ENCODE measurements around the gene SERPIND1.

The SERPIND1 gene

DNA sequence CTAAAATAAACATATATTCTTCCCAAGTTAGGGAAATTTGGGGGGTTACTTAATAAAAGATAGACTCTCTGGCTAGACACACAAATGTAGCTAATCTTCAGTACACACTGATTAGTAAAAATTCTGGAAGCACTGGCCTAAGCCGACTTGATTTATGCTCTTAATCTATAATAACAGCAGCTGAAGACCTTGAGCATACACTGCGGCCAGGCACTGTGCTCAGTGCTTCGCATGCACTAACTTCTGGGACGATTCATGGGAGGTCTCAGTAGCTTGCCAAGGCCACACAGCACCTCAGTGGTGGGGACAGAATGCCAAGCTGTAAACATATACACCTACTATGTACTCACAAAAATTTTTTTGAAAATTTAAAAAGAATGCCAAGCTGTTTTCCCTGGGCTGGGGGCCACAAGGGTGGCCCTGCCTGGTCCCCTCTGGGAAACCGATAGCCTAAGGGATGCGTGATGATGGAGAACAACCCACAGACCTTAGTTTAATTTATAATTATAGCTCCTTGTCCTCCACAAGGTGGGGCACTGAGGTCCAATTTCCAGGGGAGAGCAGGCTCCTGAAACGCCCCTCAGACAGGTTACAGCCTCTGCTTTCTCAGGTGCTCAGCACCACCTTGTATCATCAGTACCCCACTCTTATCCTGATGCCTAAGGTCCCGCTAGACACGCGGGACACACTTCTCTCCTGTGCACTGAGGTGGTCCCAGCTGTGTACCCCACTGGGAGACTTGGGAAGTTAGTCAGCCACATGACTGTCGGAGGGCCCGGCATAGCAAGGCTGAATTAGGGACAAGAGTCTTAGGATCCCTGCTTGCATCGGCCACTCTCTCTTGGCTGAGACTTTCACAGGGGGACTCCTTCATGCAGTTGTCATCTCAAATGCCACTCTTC lies 20.1 kb downstream of the SERPIND1 start:
- no peak for FAIRE-seq

DNA sequence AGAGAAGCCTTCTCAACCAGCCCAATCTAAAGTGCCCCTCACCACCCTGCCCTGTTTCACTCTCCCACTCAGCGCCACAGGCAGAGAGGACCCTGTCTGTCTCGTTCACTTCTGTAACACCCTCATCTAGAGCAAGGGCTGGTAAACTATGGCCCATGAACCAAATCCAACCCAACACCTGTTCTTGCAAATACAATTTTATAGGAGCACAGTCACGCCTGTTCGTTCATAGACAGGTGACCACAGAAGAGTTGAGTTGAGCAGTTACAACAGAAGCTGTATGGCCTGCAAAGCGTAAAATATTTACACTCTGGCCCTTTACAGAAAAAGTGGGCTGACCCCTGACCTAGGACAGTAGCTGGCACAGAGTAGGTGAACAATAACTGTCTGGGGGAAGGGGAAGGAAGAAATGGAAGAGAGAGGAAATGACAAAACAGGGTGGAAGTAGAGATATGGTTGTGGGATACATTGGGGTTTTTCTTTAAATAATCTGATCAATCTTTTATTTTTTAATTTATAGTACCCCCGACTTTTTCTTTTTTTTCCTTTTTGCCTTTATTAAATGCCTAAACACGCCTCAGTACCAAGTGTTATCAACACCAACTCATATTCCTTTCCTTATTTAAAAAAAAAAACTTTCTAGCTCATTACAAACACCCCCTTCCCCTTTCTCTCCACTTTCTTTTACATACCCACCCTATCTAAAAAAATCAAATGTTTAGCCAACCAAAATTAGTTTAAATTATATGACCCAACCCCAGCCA lies 20.9 kb downstream of the SERPIND1 start:
- no peak for FAIRE-seq

DNA sequence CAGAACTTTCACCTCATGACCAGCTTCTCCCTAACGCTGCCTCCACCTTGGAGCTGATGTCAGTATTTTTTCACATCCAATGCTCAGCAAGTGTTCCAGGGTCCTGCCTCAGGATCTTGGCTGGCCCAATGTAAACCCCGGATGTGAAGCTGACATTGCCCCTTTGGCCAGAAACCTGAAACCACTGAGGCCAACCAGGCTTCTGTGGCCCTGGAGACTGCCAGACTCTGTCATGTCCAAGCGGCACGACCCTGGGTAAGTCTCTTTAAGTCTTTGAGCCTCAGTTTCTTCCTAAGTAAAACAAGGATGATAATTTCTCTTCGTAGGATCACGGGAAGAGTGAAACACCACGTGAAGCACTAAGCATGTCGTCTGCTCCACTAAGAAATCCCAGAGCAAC lies 22.8 kb downstream of the SERPIND1 start:
- FAIRE-seq, result no peak

DNA sequence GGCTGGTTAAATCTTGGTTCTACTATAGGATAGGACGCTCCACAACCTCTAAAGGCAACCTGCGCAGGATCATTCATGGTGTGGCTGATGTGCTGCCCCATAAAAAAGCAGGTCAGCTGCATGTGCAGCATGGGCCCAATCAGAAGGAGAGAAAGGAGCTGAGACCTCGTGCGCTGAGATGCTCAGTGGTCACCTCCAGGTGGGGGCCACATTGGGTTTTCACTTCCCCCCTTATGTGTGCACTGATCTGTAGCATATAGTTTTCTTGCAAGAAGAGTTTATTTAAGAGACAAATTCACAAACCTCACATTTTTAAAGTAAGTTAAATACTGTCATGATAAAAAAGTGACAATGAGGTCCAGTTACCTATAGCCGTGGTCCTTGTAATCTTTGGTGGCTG lies 24.3 kb downstream of the SERPIND1 start:
- no peak for FAIRE-seq

DNA sequence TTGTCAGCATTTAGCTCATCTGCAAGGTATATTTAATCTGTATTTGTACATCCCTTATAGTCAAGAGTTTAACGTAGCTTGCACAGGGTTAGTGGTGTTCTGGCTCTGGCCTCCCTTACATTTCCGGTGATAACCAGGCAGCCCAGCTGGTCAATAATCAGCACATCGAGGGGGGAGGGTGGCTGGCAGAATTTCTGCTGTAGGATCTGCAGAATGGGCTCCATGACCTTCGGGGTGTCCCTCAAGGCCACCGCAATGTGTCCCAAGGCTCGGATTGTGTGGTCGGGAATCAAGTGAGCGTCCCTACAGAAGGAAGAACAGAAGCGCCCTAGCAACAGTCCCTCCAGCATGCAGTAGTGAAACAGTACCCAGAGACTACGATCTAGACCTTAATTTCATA lies 25.1 kb downstream of the SERPIND1 start:
- FAIRE-seq, result no peak

DNA sequence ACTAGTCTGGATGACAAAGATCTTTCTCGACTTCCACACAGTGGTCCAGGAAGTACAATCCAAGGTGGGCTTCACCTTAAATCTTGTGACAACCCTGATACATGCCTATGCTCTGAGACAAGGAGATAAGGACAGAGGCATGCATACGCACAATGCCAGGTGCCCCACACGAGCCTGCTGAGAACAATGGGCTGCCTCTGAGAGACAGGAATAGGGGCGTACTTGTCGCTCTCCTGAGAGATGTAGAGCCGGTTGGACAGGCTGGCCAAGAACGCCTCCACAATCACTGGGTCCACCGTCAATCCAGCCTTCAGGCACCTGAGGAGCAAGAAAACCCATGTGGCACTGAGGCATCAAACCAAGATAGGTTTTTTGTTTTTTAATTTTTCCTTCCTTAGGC lies 25.5 kb downstream of the SERPIND1 start:
- no peak for FAIRE-seq

DNA sequence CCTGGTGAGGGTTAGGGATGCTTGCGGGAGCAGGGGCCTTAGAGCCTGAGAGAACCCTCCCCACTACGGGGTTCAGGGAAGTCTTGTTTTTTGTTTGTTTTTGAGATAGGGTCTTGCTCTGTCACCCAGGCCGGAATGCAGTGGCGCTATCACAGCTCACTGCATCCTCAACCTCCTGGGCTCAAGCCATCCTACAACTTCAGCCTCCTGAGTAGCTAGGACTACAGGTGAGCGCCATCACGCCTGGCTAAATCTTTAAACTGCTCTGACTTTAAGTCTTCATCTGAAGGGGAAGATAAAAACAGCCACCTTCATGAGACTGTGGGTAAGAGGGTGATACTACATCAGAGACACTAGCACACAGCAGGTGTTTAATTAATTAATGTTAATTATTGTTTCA lies 28.5 kb downstream of the SERPIND1 start:
- FAIRE-seq, result no peak

DNA sequence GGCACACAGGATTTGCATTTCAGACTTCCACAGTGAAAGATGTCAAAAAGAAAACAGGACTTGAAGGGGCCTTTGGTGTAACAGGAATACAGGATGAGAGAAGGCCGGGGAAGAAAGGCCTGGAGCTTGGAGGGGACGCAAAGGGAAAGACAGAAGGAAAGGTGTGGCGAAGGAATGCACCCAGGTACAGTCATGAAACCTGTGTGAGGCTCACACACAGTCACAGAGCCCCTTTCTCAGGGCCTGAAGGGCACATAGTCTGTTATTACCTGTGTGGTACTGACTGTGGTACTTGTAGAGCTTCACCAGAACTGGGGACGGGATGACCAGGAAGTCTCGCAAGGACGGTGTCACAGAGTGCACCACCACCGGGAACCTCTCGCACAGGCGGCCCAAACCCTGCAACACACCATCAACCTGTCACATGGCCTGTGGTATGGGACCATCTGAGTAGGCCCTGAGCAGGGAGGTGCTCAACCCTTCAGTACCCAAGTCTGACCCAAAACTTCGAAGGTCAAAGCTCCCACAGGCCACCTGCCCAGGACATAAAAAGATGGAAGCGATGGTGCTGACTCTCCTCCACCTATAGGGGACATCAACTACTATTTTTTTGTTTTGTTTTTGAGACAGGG lies 29.1 kb downstream of the SERPIND1 start:
- no peak for FAIRE-seq

DNA sequence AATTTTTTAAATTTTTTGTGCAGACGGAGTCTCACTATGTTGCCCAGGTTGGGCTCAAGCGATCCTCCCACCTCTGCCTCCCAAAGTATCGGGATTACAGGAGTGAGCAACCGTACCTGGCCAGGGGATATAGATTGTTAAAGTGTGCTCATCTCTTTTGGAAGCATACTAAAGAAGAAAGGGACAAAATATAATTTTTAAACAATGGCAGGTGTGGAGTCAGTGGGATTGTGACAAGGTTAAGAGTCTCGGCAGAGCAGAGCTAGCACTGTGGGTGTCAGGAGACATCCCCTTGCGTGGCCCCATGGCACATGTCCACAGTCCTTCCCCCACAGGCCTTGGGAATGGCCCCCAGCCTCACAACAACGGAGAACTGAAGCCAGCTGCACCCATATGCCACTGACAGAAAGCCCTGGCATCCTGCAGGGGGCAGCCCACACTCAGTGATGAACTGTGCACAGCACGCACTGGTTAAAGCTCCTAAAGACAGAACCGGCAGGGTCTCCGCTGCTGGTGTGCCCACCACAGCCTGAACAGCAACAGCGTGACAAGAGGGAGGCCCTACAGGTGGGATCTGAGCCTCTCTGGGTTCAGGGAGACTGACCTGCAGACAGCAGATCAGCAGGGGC lies 29.9 kb downstream of the SERPIND1 start:
- no peak for FAIRE-seq

DNA sequence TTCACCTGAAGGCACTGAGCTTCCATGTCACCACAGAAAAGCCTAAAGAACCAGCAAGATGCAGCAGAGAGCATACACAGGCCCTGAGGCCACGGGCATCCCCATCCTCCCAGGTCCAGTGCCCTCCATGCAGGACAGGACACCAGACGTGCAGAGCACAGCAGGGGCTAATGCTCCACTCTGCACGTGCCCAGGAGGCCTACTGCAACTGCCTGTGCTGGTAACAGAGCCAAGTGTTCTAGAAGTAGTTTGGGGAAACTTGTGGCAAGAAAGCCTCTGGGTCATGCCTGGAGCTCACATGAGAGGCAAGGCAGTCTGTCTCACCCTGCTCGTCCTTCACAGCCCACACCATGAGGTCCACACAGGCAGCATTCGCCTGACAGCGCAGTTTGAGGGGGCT lies 30.7 kb downstream of the SERPIND1 start:
- FAIRE-seq, result no peak

DNA sequence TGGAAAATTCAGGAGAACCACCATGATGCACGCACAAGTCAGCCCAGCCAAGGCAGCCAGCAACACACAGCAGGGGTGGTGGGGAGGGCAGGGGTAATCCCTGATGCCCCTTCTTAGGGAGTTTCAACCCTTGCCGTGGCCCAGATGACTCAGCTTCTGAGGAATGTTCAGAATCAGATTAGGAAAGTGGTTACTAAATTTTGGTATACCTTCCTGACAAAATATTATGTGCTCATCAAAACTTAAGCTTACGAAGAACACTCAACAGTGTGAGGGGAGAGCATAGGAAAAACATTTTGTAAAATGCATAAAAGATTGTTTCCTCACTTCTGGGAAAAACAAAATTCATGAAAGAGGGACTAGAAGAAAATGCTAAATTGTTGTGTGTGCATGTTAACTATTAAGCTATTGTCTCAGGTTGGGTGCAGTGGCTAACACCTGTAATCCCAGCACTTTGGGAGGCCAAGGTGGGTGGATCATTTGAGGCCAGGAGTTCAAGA lies 32.1 kb downstream of the SERPIND1 start:
- FAIRE-seq, result no peak

DNA sequence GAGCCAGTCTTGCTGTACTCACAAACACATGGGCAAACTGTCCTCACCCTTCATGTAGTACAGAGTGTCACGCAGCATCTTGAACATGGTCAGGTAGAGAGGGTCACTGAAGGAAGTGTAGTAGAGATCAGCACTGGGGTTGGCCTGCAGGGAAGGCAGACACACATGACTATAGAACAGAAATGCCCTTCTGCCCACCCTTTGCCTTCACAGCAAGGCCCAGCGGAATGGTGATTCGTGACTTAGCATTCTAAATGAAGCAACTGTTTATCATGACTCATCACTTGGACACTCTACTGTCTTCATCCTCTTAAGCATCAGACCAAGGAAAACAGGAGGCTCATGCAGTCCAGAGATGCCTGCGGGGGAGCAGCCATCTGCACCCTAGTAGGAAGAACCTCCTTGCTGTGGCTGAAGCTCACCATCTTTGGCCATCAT lies 33.4 kb downstream of the SERPIND1 start:
- no peak for FAIRE-seq

DNA sequence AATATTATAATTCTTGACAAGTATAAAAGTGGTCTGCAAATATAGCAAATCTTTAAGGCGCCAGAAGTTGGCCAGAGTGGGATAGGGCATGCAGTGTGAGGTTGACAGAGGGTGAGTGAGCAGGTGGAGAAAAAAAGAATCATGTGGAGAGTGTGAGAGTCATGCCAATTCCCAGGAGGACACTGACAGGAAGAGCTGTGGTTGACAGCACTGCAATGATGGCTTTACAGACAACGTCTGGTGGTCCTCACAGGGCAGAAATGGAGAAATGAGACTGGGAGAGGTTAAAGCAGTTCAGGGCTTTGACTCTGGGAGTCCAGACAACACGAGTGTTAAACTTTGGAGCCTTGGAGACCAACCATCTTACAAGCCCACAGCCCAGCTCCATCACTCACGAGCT lies 34.9 kb downstream of the SERPIND1 start:
- FAIRE-seq, result no peak

DNA sequence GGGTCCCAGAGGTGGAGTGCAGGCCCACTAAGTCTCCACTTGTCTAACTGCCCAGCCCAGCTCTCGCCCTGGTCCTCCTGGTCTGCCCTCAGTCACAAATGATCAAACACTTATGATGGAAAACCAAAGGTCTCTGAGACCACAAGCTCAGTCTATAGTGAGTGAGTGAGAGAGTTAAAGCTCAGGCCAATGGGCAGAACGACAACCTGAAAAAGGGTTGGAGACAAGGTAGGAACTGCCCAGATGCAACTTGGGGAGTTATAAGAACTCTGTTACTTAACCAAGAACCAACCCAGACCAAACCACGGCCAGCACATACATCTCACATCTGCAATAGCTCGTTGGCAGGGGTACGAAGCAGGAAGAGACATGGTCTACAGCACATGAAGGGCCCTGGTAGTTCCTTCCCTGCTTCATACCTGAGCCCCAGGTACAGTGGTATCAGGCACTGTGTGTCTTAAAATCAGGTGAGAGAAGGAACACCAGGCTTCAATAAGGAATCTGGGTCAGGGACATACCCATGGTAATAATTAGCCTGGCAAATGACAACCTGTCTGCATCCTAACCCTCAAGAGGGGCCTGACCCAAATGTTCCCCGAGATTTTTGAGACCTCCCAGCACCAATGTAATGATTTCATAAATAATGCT lies 35.7 kb downstream of the SERPIND1 start:
- FAIRE-seq, result no peak

DNA sequence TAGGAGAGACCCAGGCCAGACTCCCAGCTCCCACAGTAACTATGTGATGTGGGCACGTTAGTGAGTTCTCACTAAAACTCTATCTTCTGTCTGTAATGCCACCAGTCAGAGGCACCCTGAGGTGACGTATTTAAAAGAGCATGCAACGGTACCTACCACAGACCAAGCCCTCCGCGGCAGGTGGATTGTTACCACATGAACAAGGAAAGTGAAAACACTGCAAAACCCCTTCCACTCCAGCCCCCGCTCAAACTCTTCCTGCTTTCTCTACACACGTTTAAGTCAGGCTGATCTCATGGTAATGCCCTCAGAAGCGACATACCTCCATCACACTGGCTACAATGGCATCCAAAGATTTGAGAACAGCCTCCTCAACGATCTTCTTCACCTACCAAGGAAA lies 36.7 kb downstream of the SERPIND1 start:
- FAIRE-seq, result no peak

DNA sequence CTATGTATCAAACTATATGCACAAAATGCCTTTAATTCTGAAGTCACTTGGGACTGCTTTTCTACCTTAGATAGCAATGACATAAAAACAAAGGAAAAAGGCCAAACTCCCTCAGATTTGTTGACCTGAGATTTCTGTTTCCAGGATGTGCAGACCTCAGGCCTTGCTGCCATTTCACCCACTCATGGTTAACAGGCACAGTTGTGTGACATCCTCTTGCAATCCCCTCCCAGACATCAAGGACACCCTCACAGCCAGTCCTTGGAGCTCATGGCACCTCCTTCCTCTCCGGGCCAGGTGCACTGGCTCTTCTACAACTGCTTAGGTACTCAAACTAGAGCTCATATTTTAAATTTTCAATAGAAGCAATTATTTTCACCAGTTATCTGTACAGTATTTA lies 37.3 kb downstream of the SERPIND1 start:
- no peak for FAIRE-seq

DNA sequence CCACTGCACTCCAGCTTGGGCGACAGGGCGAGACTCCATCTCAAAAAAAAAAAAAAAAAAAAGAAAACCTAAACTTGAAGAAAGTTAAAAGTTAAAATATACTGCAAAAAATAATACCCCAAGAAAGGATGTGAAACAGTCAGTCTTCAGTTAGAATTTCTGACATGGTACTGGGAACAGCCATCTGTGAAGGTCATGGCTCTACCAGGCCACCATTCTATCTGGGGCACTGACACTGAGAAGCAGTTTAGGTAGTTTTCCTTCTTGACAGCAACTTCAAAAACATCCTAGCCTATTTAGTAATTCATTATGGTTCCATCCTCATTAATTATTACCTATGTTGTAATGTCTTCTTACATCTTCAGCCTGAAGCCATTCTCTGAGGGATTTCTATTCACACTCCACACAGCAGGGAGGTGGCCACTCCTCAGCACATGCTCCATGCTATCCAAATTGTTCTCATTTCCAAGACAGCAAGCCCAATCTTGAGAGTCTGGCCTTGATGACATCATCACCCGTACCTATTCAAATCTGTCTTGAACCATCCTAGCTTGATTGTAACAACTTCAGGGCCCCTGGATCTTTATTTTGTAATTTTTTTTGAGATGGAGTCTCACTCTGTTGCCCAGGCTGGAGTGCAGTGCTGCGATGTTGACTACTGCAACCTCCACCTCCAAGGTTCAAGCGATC lies 38.2 kb downstream of the SERPIND1 start:
- no peak for FAIRE-seq

DNA sequence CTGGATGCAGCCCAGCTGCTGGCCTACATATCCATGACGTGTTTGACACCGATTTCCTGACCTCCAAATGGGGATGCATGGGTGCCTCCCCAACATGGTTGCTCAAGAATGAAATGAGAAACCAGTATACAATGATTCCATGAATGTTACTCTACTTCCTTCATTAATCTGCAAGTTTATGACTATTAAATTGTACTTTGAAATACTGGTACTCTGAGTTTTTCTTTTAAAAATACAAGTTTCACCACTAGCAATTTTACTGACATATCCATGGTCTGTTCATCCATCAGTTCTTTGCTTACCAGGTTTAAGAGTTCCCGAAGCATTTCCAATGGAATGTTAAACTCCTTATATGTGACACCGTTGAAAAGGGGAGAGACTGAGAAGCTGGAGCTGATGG lies 39.1 kb downstream of the SERPIND1 start:
- no peak for FAIRE-seq

DNA sequence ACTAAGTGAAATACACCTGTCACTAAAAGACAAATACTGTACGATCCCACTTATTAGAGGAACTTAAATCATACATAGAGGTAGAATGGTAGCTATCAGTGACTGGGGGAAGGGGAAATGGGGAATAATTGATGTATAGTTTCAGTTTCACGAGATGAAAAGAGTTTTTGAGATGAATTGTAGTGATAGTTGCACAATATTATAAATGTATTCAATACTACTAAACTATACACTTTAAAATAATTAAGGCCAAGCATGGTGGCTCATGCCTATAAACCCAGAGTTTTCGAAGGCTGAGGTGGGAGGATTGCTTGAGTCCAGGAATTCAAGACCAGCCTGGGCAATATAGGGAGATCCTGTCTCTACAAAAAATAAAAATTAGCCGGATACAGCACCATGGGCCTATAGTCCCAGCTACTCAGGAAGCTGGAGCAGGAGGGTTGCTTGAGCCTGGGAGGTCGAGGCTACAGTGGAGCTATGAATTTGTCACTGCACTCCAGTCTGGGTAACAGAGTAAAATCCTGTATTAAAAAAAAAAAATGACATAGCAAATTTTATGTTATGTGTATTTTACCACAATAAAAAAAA lies 40.4 kb downstream of the SERPIND1 start:
- FAIRE-seq, result no peak

DNA sequence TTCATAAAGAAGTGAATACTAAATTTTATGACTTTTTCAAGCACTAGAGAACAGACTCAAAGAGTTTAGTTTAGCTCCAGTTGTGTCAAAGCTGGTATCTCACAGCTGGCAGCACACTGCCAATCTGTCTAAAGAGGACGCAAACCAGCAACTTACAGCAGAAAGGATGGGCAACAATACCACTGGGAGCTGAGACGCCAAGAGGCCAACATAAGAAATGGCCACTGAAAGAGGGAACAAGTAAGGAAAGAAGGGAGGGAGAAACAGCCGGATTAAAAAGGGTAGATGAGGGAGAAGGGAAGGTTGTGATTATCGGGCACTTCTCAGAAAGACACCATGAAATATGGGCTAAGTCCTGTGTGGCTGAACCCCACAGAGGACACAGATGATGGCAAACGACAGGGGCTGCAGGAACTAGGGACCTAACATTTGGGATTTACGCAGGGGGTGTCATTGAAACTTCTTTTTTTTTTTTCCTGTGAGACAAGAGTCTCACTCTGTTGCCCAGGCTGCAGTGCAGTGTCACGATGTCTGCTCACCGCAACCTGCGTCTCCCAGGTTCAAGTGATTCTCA lies 41.7 kb downstream of the SERPIND1 start:
- FAIRE-seq, result no peak

DNA sequence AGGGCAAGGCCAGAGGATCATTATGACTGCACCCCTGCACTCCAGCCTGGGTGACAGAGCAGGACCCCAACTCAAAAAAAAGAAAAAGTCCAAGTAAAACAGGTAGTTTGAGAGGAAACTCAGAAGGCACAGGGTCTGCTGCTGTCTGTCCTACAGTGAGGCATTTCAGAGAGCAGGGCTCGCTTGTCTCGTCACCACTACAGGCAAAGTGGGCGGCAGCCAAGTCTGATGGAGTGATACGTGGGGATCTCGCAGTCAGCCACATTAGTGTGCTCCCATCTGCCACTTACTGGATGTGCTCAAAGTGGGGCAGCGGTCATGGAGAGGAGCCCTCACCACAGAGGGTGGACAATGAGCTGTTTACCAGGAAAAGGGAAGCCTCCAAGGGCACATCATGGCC lies 42.6 kb downstream of the SERPIND1 start:
- FAIRE-seq, result no peak
